Activated CD4-positive, alpha-beta T cell treated with anti-CD3 and anti-CD28 coated beads for 36 hours (primary cell): ENCODE data around the gene C1R. TPM values are rescaled to one million over a fixed set of nuclear protein-coding genes. Genes with fewer than 3 reads are reported as not detected.
"Not testable (repeated sequence)": the region's sequence is repeated elsewhere in the genome, so short reads cannot be mapped to it uniquely, and the experiment has no call there.

Experiments used
- ATAC-seq: fragments of 200-7000 bp; cut with Tn5 transposase; one replicate; pipeline ENCODE4 v1.10.0; 2021; ENCODE audit warnings: mild to moderate bottlenecking, moderate library complexity
- CTCF ChIA-PET: fragments of 350-600 bp; sonication (Branson Sonifier 250); formaldehyde crosslinking; loops from one replicate; lab custom pipeline; 2021; ENCODE audit warnings: antibody characterized with exemption; lab: Charles Lee
- POLR2A ChIA-PET: fragments of 350-600 bp; sonication (Branson Sonifier 250); formaldehyde crosslinking; loops from one replicate; lab custom pipeline; 2021; ENCODE audit warnings: antibody characterized with exemption, inconsistent platforms; lab: Charles Lee
- DNase-seq: peaks from one replicate; pipeline ENCODE4 v3.0.0-alpha.2; 2020
- H3K27ac Mint-ChIP-seq: one replicate; pipeline ENCODE4 v1.8.0; 2021; ENCODE audit warnings: mixed read lengths
- H3K27me3 Mint-ChIP-seq: one replicate; pipeline ENCODE4 v1.8.0; 2021; ENCODE audit warnings: mixed read lengths
- H3K36me3 Mint-ChIP-seq: one replicate; pipeline ENCODE4 v1.8.0; 2021; ENCODE audit warnings: low read depth, mixed read lengths
- H3K4me1 Mint-ChIP-seq: one replicate; pipeline ENCODE4 v1.8.0; 2021; ENCODE audit warnings: mixed read lengths
- H3K4me3 Mint-ChIP-seq: one replicate; pipeline ENCODE4 v1.8.0; 2021; ENCODE audit warnings: mild to moderate bottlenecking, moderate library complexity, mixed read lengths
- H3K9me3 Mint-ChIP-seq: one replicate; pipeline ENCODE4 v1.8.0; 2021; ENCODE audit warnings: low read depth, mixed read lengths
- intact Hi-C, 2 experiments: fragments of 100-400 bp; cut with DNase I in 1 of 2; cut with micrococcal nuclease in 1 of 2; formaldehyde crosslinking; loops; one replicate each; pipeline versions ENCODE4 v1.14.2 to v1.15.1; 2022 to 2024; cut with DNase I, micrococcal nuclease
- total RNA-seq, 2 experiments: library from RNA; stranded (reverse); gene quantifications; one replicate each; pipeline ENCODE4 v1.2.3, GENCODE V29; 2021

Gene C1R
- total RNA-seq, 2 experiments from 2014 or later = 1.4 to 2.2 TPM

GRCh38 chr12:7058163-7058845 lies 33.9 kb downstream of the C1R start:
- no peak for ATAC-seq
- no peaks in the 10 kb centered on the region for H3K4me1 Mint-ChIP-seq
- intact Hi-C loops = no loop called here
- H3K27ac Mint-ChIP-seq = no peak overlapping the region
- no peak overlapping the region for H3K4me3 Mint-ChIP-seq
- CTCF ChIA-PET = interaction anchor here (1.3 to 1.5 kb wide), 3 partner anchors 34 to 55 kb away, joined by 3 to 5 read pairs (median 4); partner anchors contain the start of gene C1R
- H3K9me3 Mint-ChIP-seq = no peaks in the 10 kb centered on the region
- POLR2A ChIA-PET = no interaction called here
- peaks cover 14% of the 10 kb centered on the region for H3K27me3 Mint-ChIP-seq
- H3K36me3 Mint-ChIP-seq = no peaks in the 10 kb centered on the region
- no peak for DNase-seq

- DNase-seq, intact Hi-C loops, H3K9me3 Mint-ChIP-seq, H3K4me3 Mint-ChIP-seq, H3K27ac Mint-ChIP-seq, H3K36me3 Mint-ChIP-seq, ATAC-seq, POLR2A ChIA-PET, H3K4me1 Mint-ChIP-seq: not testable (repeated sequence)
- peaks cover 14% of the 10 kb centered on the region for H3K27me3 Mint-ChIP-seq
- CTCF ChIA-PET = interaction anchor here (0.6 to 0.9 kb wide), 4 partner anchors 11 to 130 kb away, joined by 3 to 4 read pairs (median 3); no protein-coding TSS in a partner anchor
Observed at GRCh38 chr12:7055736-7056135, 36.5 kb downstream of the C1R start.

GRCh38 chr12:7054925-7055324 lies 37.3 kb downstream of the C1R start:
- Mint-ChIP-seq H3K9me3 (no peaks in the 10 kb centered on the region), H3K4me1 (no peaks in the 10 kb centered on the region), H3K27ac (no peak overlapping the region), H3K4me3 (no peak overlapping the region), H3K27me3 (peaks cover 12% of the 10 kb centered on the region), H3K36me3 (no peaks in the 10 kb centered on the region)
- ChIA-PET POLR2A (interaction anchor here (0.7 kb wide), 1 partner anchor 24 kb away, joined by 3 read pairs; no protein-coding TSS in a partner anchor), CTCF (interaction anchor here (0.7 kb wide), 2 partner anchors 90 to 129 kb away, joined by 3 read pairs; no protein-coding TSS in a partner anchor)
- ATAC-seq (no peak), DNase-seq (no peak)
- intact Hi-C loops = no loop called here

- H3K27me3 Mint-ChIP-seq, DNase-seq, ATAC-seq, H3K27ac Mint-ChIP-seq, POLR2A ChIA-PET, H3K36me3 Mint-ChIP-seq, H3K9me3 Mint-ChIP-seq, H3K4me1 Mint-ChIP-seq, intact Hi-C loops, H3K4me3 Mint-ChIP-seq: not testable (repeated sequence)
- CTCF ChIA-PET = interaction anchor here (1.1 to 1.5 kb wide), 3 partner anchors 9 to 18 kb away, joined by 3 to 6 read pairs (median 3); no protein-coding TSS in a partner anchor
Observed at GRCh38 chr12:7049973-7050372, 42.3 kb downstream of the C1R start.

- H3K4me1 Mint-ChIP-seq, ATAC-seq: not testable (repeated sequence)
Observed at GRCh38 chr12:7049445-7049951, 42.7 kb downstream of the C1R start.

GRCh38 chr12:7047306-7047705 lies 44.9 kb downstream of the C1R start:
- Mint-ChIP-seq H3K27ac (no peak overlapping the region), H3K4me1 (peaks cover 8% of the 10 kb centered on the region), H3K27me3 (peaks cover 2% of the 10 kb centered on the region), H3K36me3 (no peaks in the 10 kb centered on the region), H3K4me3 (no peak overlapping the region), H3K9me3 (no peaks in the 10 kb centered on the region)
- CTCF ChIA-PET = no interaction called here
- no peak for DNase-seq
- intact Hi-C loops = no loop called here
- ATAC-seq = no peak
- POLR2A ChIA-PET = no interaction called here

More at GRCh38 chr12:7049445-7049951, 42.7 kb downstream of the C1R start:
- H3K27ac Mint-ChIP-seq, H3K4me3 Mint-ChIP-seq, H3K36me3 Mint-ChIP-seq, H3K27me3 Mint-ChIP-seq, CTCF ChIA-PET, H3K9me3 Mint-ChIP-seq, DNase-seq, POLR2A ChIA-PET, intact Hi-C loops: not testable (repeated sequence)

GRCh38 chr12:7046383-7047105 lies 45.7 kb downstream of the C1R start:
- intact Hi-C loops = no loop called here
- H3K4me3 Mint-ChIP-seq = no peak overlapping the region
- ATAC-seq (no peak), DNase-seq (no peak)
- ChIA-PET POLR2A (no interaction called here), CTCF (no interaction called here)
- H3K4me1 Mint-ChIP-seq = peaks cover 8% of the 10 kb centered on the region
- peaks cover 2% of the 10 kb centered on the region for H3K27me3 Mint-ChIP-seq
- no peak overlapping the region for H3K27ac Mint-ChIP-seq
- H3K9me3 Mint-ChIP-seq = no peaks in the 10 kb centered on the region
- H3K36me3 Mint-ChIP-seq = no peaks in the 10 kb centered on the region

GRCh38 chr12:7045913-7046312 lies 46.3 kb downstream of the C1R start:
- ChIA-PET POLR2A (no interaction called here), CTCF (no interaction called here)
- H3K36me3 Mint-ChIP-seq = no peaks in the 10 kb centered on the region
- ATAC-seq (no peak), DNase-seq (no peak)
- H3K27me3 Mint-ChIP-seq = no peaks in the 10 kb centered on the region
- intact Hi-C loops = no loop called here
- H3K27ac Mint-ChIP-seq = no peak overlapping the region
- H3K9me3 Mint-ChIP-seq = no peaks in the 10 kb centered on the region
- no peak overlapping the region for H3K4me3 Mint-ChIP-seq
- peaks cover 8% of the 10 kb centered on the region for H3K4me1 Mint-ChIP-seq

- DNase-seq (no peak), ATAC-seq (no peak)
- Mint-ChIP-seq H3K27me3 (no peaks in the 10 kb centered on the region), H3K4me1 (peaks cover 8% of the 10 kb centered on the region), H3K36me3 (no peaks in the 10 kb centered on the region), H3K27ac (no peak overlapping the region), H3K4me3 (no peak overlapping the region), H3K9me3 (no peaks in the 10 kb centered on the region)
- POLR2A ChIA-PET = no interaction called here
- CTCF ChIA-PET = interaction anchor here (0.6 to 1.3 kb wide), 4 partner anchors 10 to 616 kb away, joined by 3 to 4 read pairs (median 3); no protein-coding TSS in a partner anchor
- intact Hi-C loops = no loop called here
Observed at GRCh38 chr12:7042842-7043241, 49.4 kb downstream of the C1R start.

GRCh38 chr12:7039403-7039802 lies 52.8 kb downstream of the C1R start:
- Mint-ChIP-seq H3K27me3 (no peaks in the 10 kb centered on the region), H3K27ac (no peak overlapping the region), H3K36me3 (no peaks in the 10 kb centered on the region), H3K9me3 (no peaks in the 10 kb centered on the region), H3K4me1 (peaks cover 7% of the 10 kb centered on the region), H3K4me3 (no peak overlapping the region)
- DNase-seq (no peak), ATAC-seq (no peak)
- ChIA-PET CTCF (interaction anchor here (0.7 kb wide), 1 partner anchor 40 kb away, joined by 5 read pairs; no protein-coding TSS in a partner anchor), POLR2A (no interaction called here)
- intact Hi-C loops = no loop called here

- H3K27ac Mint-ChIP-seq = no peak overlapping the region
- no peaks in the 10 kb centered on the region for H3K9me3 Mint-ChIP-seq
- POLR2A ChIA-PET = no interaction called here
- peaks cover 7% of the 10 kb centered on the region for H3K4me1 Mint-ChIP-seq
- DNase-seq (no peak), ATAC-seq (no peak)
- no peak overlapping the region for H3K4me3 Mint-ChIP-seq
- intact Hi-C loops = no loop called here
- no peaks in the 10 kb centered on the region for H3K36me3 Mint-ChIP-seq
- CTCF ChIA-PET = interaction anchor here (0.7 to 0.9 kb wide), 2 partner anchors 10 to 20 kb away, joined by 3 read pairs; partner anchors contain the start of gene LPCAT3
- no peaks in the 10 kb centered on the region for H3K27me3 Mint-ChIP-seq
Observed at GRCh38 chr12:7038591-7038990, 53.7 kb downstream of the C1R start.
